GM21528 (cell line): ENCODE measurements around the gene ANKS1B.

ENCODE experiments used
- ATAC-seq: cut with Tn5 transposase; IDR thresholded peaks from one replicate; pipeline ENCODE4 v1.9.1; 2021; ENCODE audit warnings: mild to moderate bottlenecking, moderate library complexity; ENCODE audit not compliant: unreplicated experiment, low FRiP score

ANKS1B gene

DNA sequence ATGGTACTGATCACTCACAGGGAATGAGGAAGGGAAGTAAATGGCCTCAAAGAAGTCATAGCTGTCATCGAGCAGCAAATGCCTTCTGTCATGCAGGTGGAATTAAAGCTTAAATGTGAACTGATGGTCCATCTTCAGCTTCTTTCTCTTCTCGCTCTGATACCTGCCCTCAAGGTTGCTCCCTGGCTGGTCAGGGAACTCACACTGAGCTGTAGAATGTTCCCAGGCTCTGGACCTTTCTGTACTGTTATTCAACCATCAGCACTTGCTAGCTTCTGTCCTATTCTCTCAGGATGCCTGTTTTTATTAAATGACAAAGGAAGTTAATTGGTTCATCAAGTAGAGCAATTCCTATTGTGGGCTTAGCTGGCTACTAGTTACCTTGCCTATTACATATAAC, 875.8 kb downstream of the ANKS1B start:
- no peak for ATAC-seq

GRCh38 chr12:99099786-99100185, 885.0 kb downstream of the ANKS1B start:
- ATAC-seq, result no peak

DNA sequence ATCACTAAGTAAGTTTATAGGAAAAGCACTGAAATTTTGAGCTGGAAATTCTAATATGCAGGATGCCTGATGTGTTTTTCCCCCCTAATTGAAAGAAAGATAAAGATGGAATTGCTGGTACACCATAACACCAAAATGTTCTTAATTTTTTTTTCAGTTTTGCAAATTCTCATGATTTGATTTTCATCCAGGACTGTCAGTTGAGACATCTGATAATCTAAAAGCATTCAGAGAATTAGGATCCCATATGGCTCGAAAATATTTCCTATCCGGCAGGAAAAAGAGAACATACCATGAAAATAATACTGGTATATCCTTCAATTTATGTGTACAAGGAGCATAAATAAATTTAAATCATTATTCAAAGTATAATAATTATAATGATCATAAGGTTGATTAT, 887.6 kb downstream of the ANKS1B start:
- ATAC-seq, result no peak

GRCh38 chr12:99093166-99093565, 891.6 kb downstream of the ANKS1B start:
- ATAC-seq, result no peak

DNA sequence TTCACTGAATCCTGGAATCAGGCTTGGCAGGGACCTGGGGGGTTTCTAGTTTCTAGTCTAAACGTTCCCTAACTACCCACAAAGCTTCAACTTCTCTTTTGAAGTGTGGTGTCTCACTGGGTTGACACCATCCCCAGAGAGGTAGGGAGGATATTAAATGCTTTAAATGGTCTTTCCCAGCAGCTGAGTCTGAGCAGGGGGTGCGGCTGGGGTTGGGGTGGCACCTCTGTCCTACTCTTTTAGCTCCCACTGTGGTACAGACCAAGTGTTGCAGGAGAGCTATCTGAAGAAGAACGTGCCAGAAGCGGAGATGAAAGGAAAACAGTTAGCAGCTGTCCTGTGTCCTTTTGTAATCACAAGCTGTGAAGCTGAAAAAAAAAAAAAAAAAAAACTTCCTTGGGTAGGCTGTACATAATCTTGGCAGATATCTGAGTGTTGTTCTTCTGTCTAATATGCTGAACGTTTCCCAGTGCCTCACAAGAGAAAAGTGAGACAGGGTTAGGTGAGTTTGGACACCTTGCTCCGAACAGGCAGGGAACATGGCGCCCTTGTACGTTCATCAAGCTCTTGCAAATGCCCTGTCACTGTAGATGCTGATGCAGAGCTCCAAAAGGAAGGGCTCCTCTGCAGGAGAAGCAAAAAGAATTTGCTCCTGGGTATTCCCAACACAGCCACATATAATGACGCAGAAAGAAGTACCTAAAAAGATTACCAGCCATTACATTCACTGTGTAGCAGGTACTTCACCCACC, 892.5 kb downstream of the ANKS1B start:
- ATAC-seq, result no peak

DNA sequence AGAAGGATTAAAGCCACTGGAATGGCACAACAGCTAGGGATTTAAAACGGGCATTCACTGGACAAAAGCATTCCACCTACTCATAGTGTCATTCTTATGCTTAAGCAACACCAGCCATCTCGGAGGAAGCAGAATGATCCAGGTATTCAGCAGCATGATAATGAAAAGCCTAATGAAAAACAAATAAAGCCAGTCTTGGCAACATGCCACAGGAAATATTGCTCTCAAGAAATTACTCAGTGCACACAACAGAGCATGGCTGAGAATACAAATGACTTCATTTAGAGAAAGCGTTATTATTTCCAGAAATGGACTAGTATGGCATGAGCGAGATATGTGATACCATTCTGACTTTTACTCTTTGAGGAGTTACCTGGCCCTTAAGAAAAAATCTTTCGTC, 897.5 kb downstream of the ANKS1B start:
- ATAC-seq, result no peak

GRCh38 chr12:99079811-99080210, 904.9 kb downstream of the ANKS1B start:
- ATAC-seq, result no peak

GRCh38 chr12:99068993-99069747, 915.6 kb downstream of the ANKS1B start:
- ATAC-seq, result no peak

GRCh38 chr12:99067171-99067785, 917.5 kb downstream of the ANKS1B start:
- no peak for ATAC-seq

- ATAC-seq, result no peak
These were observed 918.0 kb downstream of the ANKS1B start for GRCh38 chr12:99066726-99067125.

DNA sequence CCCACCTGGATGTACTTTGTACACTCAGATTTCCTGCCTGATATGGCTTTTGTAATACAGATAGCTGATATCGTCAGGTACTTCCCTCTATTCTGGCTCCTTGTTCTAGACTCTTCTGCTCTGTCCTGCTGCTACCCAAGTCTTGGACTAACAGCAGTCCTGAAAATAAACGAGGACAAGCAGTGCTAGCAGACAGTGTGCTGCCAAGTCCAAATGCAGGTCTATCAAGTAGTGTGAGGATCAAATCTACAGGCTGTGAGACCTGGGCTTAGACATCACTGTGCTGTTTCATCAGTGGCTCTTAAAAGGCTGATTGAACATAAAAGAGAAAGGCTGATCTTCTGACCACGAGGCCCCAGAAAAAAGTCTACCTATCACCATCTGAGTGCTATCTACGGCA, 921.6 kb downstream of the ANKS1B start:
- ATAC-seq, result no peak

GRCh38 chr12:99059824-99060511, 924.8 kb downstream of the ANKS1B start:
- ATAC-seq, result no peak

- ATAC-seq, result no peak
These were observed 927.1 kb downstream of the ANKS1B start for GRCh38 chr12:99057670-99058069.

- no peak for ATAC-seq
These were observed 928.5 kb downstream of the ANKS1B start for GRCh38 chr12:99056186-99056585.

DNA sequence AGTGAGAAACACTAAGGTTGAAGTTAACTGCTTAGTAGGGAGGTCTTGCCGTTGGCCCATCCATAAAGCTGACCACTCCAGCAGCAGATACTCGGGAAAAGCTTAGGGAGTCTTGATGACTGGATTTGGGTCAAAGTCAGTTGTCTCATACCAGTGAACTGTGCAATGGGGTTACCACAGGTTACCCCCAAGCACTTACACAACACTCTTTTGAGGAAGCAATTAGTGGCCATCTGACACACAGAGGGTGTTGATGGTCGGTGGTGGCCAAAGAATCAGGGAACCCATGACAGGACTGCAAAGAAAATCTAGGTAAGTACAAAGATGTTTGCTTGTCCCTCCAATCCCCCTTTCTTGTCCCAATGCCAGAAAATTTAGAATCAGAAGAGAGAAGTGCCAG, 929.4 kb downstream of the ANKS1B start:
- ATAC-seq, result no peak

- no peak for ATAC-seq
These were observed 930.1 kb downstream of the ANKS1B start for GRCh38 chr12:99054601-99055128.

- ATAC-seq, result no peak
These were observed 930.9 kb downstream of the ANKS1B start for GRCh38 chr12:99053616-99054362.

GRCh38 chr12:99049774-99050173, 935.0 kb downstream of the ANKS1B start:
- ATAC-seq, result no peak

DNA sequence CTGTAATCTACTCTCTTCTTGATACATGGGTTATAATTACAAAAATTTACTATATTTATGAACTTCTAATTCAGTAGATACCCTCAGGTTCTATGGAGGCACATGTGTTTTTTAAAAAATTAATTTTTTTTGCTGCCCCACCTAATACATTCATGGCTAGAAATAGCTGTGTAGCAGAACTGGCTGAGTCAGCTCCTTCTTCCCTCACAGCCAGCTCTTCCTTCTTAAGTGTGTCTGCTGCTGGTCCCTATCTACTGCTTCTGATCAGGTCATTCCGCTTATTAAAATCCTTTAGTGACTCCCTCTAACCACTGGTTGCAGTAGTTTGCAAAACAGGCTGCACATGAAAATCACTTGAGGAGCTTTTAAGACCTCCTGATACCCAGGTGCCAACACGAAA, 939.6 kb downstream of the ANKS1B start:
- ATAC-seq, result no peak

DNA sequence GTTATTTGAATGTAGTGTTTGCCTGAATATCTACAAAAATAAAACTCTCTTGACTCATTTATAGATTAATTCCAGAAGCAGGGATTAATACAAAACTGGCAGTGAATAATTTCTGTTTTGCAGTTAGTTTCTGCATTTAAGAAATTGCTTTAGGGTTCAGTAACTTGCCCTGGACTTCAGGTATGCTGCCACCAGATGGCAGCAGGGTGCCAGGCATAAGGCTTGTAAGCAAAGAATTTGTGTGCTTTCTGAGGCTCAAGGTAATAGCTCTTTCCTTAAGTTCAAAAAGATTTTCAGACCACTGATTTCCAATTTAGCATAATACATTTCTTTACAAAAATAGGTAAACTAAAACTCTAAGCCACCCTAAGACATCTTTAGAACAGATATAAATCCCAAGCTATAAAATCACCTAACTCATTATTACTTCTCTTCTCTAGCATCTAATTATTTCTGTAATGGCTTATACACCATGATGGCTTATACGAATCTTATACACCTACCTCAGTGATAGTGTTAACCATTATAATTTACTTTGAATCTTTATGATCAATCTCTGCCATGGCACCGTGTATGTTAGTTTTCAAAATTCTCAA, 941.3 kb downstream of the ANKS1B start:
- ATAC-seq, result no peak
